MM.1S (cell line): ENCODE results near the gene TLX3.

ENCODE experiments used
- DNase-seq: peaks from one replicate; pipeline ENCODE4 v3.0.0-alpha.2; 2015
- H2AFZ ChIP-seq: fragments of 300-600 bp; sonication (generic); 2 replicates; pipeline ENCODE4 v1.6.0; 2016; ENCODE audit warnings: antibody characterized with exemption, low read length
- H3F3A ChIP-seq: fragments of 300-600 bp; sonication (generic); 2 replicates; pipeline ENCODE4 v1.6.1; 2016; ENCODE audit warnings: mild to moderate bottlenecking, antibody characterized with exemption, low read length, moderate library complexity, mixed read lengths; ENCODE audit not compliant: insufficient read depth
- H3K27ac ChIP-seq: fragments of 300-600 bp; sonication (generic); 2 replicates; pipeline ENCODE4 v1.5.1; 2016; ENCODE audit warnings: mild to moderate bottlenecking, low read length
- H3K27me3 ChIP-seq: fragments of 300-600 bp; sonication (generic); replicated peaks from 2 replicates; pipeline ENCODE4 v1.6.0; 2016; ENCODE audit warnings: low read length; ENCODE audit not compliant: insufficient read depth
- H3K36me3 ChIP-seq: fragments of 300-600 bp; sonication (generic); replicated peaks from 2 replicates; pipeline ENCODE4 v1.6.1; 2016; ENCODE audit warnings: mild to moderate bottlenecking, low read length, mixed read lengths; ENCODE audit not compliant: insufficient read depth
- H3K4me1 ChIP-seq: fragments of 300-600 bp; sonication (generic); 2 replicates; pipeline ENCODE4 v1.6.1; 2016; ENCODE audit warnings: low read length, mixed read lengths
- H3K4me2 ChIP-seq: fragments of 300-600 bp; sonication (generic); 2 replicates; pipeline ENCODE4 v1.6.0; 2016; ENCODE audit warnings: low read depth, low read length
- H3K4me3 ChIP-seq: fragments of 300-600 bp; sonication (generic); 2 replicates; pipeline ENCODE4 v1.5.1; 2016; ENCODE audit warnings: low read length, mixed read lengths
- H3K79me2 ChIP-seq: fragments of 300-600 bp; sonication (generic); 2 replicates; pipeline ENCODE4 v1.6.1; 2016; ENCODE audit warnings: mixed run types, low read length, mixed read lengths
- H3K9ac ChIP-seq: fragments of 300-600 bp; sonication (generic); 2 replicates; pipeline ENCODE4 v1.6.1; 2016; ENCODE audit warnings: low read length, mixed read lengths
- H3K9me2 ChIP-seq: fragments of 300-600 bp; sonication (generic); replicated peaks from 2 replicates; pipeline ENCODE4 v1.6.1; 2016; ENCODE audit warnings: mild to moderate bottlenecking, low read length, mixed read lengths; ENCODE audit not compliant: insufficient read depth
- H3K9me3 ChIP-seq: fragments of 300-600 bp; sonication (generic); replicated peaks from 2 replicates; pipeline ENCODE4 v1.6.1; 2016; ENCODE audit warnings: mild to moderate bottlenecking, low read length, mixed read lengths; ENCODE audit not compliant: insufficient read depth
- H4K20me1 ChIP-seq: fragments of 300-600 bp; sonication (generic); 2 replicates; pipeline ENCODE4 v1.6.1; 2016; ENCODE audit warnings: mild to moderate bottlenecking, low read length, moderate library complexity, mixed read lengths; ENCODE audit not compliant: insufficient read depth
- EZH2 ChIP-seq: fragments of 300-600 bp; sonication (generic); optimal IDR thresholded peaks from 2 replicates; pipeline ENCODE3; 2017; ENCODE audit warnings: low read depth, mild to moderate bottlenecking, antibody characterized with exemption, low read length, mixed read lengths
- EZH2phosphoT487 ChIP-seq: fragments of 300-600 bp; sonication (generic); IDR thresholded peaks from 2 replicates; pipeline ENCODE4 v1.6.1; 2018; ENCODE audit warnings: antibody characterized with exemption, low read length
- TF ChIP-seq, protein P1 (sequence below): fragments of 300-600 bp; sonication (generic); IDR thresholded peaks from 2 replicates; pipeline ENCODE4 v1.5.1; 2016; ENCODE audit warnings: antibody characterized with exemption, low read length, mixed read lengths

Gene TLX3

DNA sequence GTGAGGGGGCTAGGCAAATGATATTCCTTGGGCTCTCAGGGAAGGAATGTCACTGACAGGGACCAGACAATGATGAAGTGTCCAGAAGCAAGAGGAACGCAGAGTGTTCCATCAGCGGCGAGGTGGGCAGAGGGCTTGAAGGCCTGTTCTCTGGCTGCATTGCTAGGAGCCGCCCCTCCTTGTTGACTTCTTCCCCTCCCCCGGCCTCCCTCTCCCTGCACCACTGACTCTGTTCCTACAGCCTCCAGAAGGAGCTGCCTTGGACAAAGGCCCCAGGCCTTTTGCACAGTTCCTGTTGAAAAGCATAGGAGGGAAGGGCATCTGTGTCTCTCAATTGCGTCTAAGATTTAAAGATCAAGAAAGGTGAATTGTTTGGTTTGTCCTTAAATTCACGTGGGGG lies 12.4 kb downstream of the TLX3 start:
- Histone ChIP-seq H3K27me3 (no peaks in the 10 kb centered on the region; the same call in 1 of the 2 replicates), H3K9me2 (no peaks in the 10 kb centered on the region), H3K27ac (no peak overlapping the region)

DNA sequence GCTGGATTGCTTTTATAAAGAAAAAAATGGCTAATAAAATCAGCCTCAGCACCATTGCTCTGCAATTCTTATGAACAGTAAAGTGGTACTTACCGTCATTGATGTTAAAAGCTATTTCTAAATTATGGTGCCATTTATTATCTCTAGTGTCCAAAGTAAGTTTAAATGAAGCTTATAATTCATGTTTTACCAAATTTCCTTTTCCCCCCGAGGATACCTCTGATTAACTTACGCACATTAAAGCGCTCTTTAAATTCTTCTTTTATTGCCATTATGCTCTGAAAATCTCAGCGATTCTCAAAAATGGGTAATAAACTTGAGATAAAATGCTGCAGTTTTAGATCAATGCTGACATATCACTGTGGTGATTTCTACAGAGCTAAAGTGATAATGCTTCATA lies 13.5 kb downstream of the TLX3 start:
- H3K27ac ChIP-seq, result no peak overlapping the region
- no peaks in the 10 kb centered on the region for H3K27me3 ChIP-seq

More for the DNA sequence above, 12.4 kb downstream of the TLX3 start:
- Histone ChIP-seq H3K4me3 (no peak overlapping the region), H3K9me3 (no peaks in the 10 kb centered on the region), H3K9ac (no peak overlapping the region), H3F3A (no peaks in the 10 kb centered on the region), H3K4me1 (no peaks in the 10 kb centered on the region), H2AFZ (no peak overlapping the region), H3K4me2 (no peak overlapping the region), H3K36me3 (no peaks in the 10 kb centered on the region), H4K20me1 (no peaks in the 10 kb centered on the region), H3K79me2 (no peaks in the 10 kb centered on the region)
- TF ChIP-seq EZH2, result no peak
- TF ChIP-seq EZH2phosphoT487, result no peak
- TF ChIP-seq, protein P1, sequence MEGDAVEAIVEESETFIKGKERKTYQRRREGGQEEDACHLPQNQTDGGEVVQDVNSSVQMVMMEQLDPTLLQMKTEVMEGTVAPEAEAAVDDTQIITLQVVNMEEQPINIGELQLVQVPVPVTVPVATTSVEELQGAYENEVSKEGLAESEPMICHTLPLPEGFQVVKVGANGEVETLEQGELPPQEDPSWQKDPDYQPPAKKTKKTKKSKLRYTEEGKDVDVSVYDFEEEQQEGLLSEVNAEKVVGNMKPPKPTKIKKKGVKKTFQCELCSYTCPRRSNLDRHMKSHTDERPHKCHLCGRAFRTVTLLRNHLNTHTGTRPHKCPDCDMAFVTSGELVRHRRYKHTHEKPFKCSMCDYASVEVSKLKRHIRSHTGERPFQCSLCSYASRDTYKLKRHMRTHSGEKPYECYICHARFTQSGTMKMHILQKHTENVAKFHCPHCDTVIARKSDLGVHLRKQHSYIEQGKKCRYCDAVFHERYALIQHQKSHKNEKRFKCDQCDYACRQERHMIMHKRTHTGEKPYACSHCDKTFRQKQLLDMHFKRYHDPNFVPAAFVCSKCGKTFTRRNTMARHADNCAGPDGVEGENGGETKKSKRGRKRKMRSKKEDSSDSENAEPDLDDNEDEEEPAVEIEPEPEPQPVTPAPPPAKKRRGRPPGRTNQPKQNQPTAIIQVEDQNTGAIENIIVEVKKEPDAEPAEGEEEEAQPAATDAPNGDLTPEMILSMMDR, result no peak
- no peak for DNase-seq

DNA sequence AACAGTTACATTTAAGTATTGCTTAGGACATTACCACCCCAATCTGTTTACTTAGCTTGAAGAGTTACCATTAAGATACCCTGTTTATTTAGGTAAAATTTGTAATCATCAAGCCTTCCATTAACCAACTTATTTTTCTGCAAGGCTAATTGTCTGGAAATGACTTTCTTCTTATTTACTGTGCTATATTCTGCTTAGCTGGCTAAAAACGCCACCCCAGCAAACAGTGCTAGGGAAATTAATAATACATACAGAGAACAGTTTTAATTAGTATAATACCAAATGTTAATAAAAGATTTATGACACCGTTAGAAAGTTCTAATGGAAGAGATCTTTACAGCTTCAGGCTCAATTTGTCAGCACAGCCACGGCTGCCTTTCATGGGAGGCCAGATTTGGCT lies 14.0 kb downstream of the TLX3 start:
- H3F3A ChIP-seq, result no peaks in the 10 kb centered on the region
- H3K27ac ChIP-seq, result no peak overlapping the region
- TF ChIP-seq EZH2 (no peak), EZH2phosphoT487 (no peak)
- TF ChIP-seq, protein P1, result no peak
- H3K4me2 ChIP-seq, result no peak overlapping the region
- DNase-seq, result no peak
- no peak overlapping the region for H3K9ac ChIP-seq
- no peaks in the 10 kb centered on the region for H3K4me1 ChIP-seq
- no peaks in the 10 kb centered on the region for H4K20me1 ChIP-seq
- no peak overlapping the region for H2AFZ ChIP-seq
- no peaks in the 10 kb centered on the region for H3K9me2 ChIP-seq
- H3K27me3 ChIP-seq, result no peaks in the 10 kb centered on the region
- H3K9me3 ChIP-seq, result no peaks in the 10 kb centered on the region
- H3K4me3 ChIP-seq, result no peak overlapping the region
- no peaks in the 10 kb centered on the region for H3K79me2 ChIP-seq
- no peaks in the 10 kb centered on the region for H3K36me3 ChIP-seq

More for the DNA sequence above, 13.5 kb downstream of the TLX3 start:
- DNase-seq, result no peak
- H3F3A ChIP-seq, result no peaks in the 10 kb centered on the region
- no peak overlapping the region for H3K9ac ChIP-seq
- no peaks in the 10 kb centered on the region for H3K79me2 ChIP-seq
- no peaks in the 10 kb centered on the region for H3K9me3 ChIP-seq
- TF ChIP-seq, protein P1, result no peak
- no peak for TF ChIP-seq EZH2phosphoT487
- TF ChIP-seq EZH2, result no peak
- H4K20me1 ChIP-seq, result no peaks in the 10 kb centered on the region
- no peaks in the 10 kb centered on the region for H3K4me1 ChIP-seq
- no peak overlapping the region for H3K4me2 ChIP-seq
- no peak overlapping the region for H2AFZ ChIP-seq
- H3K4me3 ChIP-seq, result no peak overlapping the region
- H3K36me3 ChIP-seq, result no peaks in the 10 kb centered on the region
- no peaks in the 10 kb centered on the region for H3K9me2 ChIP-seq
